Small intestine (tissue), 7 donors: Measurements from ENCODE around the gene IRS1. TPM values are rescaled to one million over a fixed set of nuclear protein-coding genes. Genes with fewer than 3 reads are reported as not detected.

Experiments used
- DNase-seq, 2 donors: peaks; one replicate each; pipeline versions ENCODE4 v3.0.0 to v3.0.0-alpha.2; 2013
- FAIRE-seq: peaks from 2 replicates; lab custom pipeline; 2012; peaks lifted over from hg19 to GRCh38; lab: Jason Lieb, UNC
- H3K27ac ChIP-seq, 3 donors: one replicate each; pipeline ENCODE4 v1.5.1; 2013; ENCODE audit warnings: low read length in 2 of 3, mild to moderate bottlenecking in 2 of 3, control low read depth in 1 of 3, inconsistent platforms in 1 of 3, low read depth in 1 of 3, moderate library complexity in 1 of 3
- H3K27me3 ChIP-seq, 3 donors: one replicate each; pipeline ENCODE4 v1.6.1; 2013; ENCODE audit warnings: low read length in 3 of 3, inconsistent platforms in 1 of 3; ENCODE audit not compliant: control insufficient read depth in 3 of 3, insufficient read depth in 3 of 3
- H3K36me3 ChIP-seq, 3 donors: one replicate each; pipeline ENCODE4 v1.6.1; 2013; ENCODE audit warnings: low read length in 3 of 3, inconsistent platforms in 1 of 3, low read depth in 1 of 3, mild to moderate bottlenecking in 1 of 3, moderate library complexity in 1 of 3; ENCODE audit not compliant: control insufficient read depth in 3 of 3, insufficient read depth in 2 of 3
- H3K4me1 ChIP-seq, 3 donors: one replicate each; pipeline ENCODE4 v1.6.1; 2013; ENCODE audit warnings: low read length in 2 of 3, inconsistent platforms in 1 of 3, low read depth in 1 of 3, mild to moderate bottlenecking in 1 of 3, moderate library complexity in 1 of 3; ENCODE audit not compliant: control insufficient read depth in 3 of 3, insufficient read depth in 2 of 3
- H3K4me3 ChIP-seq, 3 donors: one replicate each; pipeline ENCODE4 v1.5.1; 2013; ENCODE audit warnings: low read length in 3 of 3, control low read depth in 1 of 3, inconsistent platforms in 1 of 3, low read depth in 1 of 3, mild to moderate bottlenecking in 1 of 3, moderate library complexity in 1 of 3
- H3K9me3 ChIP-seq, 2 donors: one replicate each; pipeline ENCODE4 v1.6.1; 2013; ENCODE audit warnings: low read depth in 1 of 2, low read length in 1 of 2; ENCODE audit not compliant: control insufficient read depth in 2 of 2, insufficient read depth in 1 of 2
- WGBS, 3 donors: extraction: QIAGEN DNeasy Blood & Tissue Kit; methylation state at CpG; one replicate each; pipeline ENCODE4 v1.1.7; 2013; 5-methylcytosine and 5-hydroxymethylcytosine counted together
- polyA plus RNA-seq, 4 donors: library from polyadenylated mRNA; stranded (reverse) in 3 of 4; unstranded in 1 of 4; fragments of 200-250 nt in 3 of 4; fragments of 120-200 nt in 1 of 4; gene quantifications; one replicate each; pipeline versions ENCODE4 v1.2.1 to v1.2.3, GENCODE V29; 2013
- donor health status: healthy with polysubstance abuse.
- donor health status: control.
- donor health status: control.
- donor health status: Bipolar disorder and iron deficiency.
- donor health status: healthy.

Gene IRS1
- polyA plus RNA-seq, 4 donors, result 1.6 to 23.1 (median 5.2) TPM

- 90 to 98% (median 94%) methylated on average over 5 of the region's 5 CpGs for WGBS, 3 donors
- H3K27ac ChIP-seq, result no peak overlapping the region
Measured at GRCh38 chr2:226766352-226767055, 33.1 kb downstream of the IRS1 start.

GRCh38 chr2:226763320-226763719 lies 36.3 kb downstream of the IRS1 start:
- DNase-seq, result no peak
- Histone ChIP-seq H3K9me3 (no peaks in the 10 kb centered on the region), H3K4me3 (no peak overlapping the region), H3K36me3 (peaks cover 0 to 12% (median 0%) of the 10 kb centered on the region in 3 donors), H3K27ac (no peak overlapping the region), H3K4me1 (peaks cover 2 to 11% (median 11%) of the 10 kb centered on the region in 3 donors), H3K27me3 (no peaks in the 10 kb centered on the region)
- no peak for FAIRE-seq
- WGBS, 3 donors, result 83 to 95% (median 94%) methylated on average over 3 of the region's 3 CpGs

More at GRCh38 chr2:226766352-226767055, 33.1 kb downstream of the IRS1 start:
- FAIRE-seq (no peak), DNase-seq (no peak)
- no peak overlapping the region for H3K4me3 ChIP-seq
- H3K4me1 ChIP-seq, result peaks cover 4 to 8% (median 7%) of the 10 kb centered on the region in 3 donors
- no peaks in the 10 kb centered on the region for H3K27me3 ChIP-seq
- H3K9me3 ChIP-seq, result no peaks in the 10 kb centered on the region
- peaks cover 0 to 16% (median 0%) of the 10 kb centered on the region in 3 donors for H3K36me3 ChIP-seq

GRCh38 chr2:226761195-226761583 lies 38.4 kb downstream of the IRS1 start:
- Histone ChIP-seq H3K9me3 (no peaks in the 10 kb centered on the region), H3K4me1 (peaks cover 2 to 11% (median 11%) of the 10 kb centered on the region in 3 donors), H3K4me3 (no peak overlapping the region), H3K27me3 (no peaks in the 10 kb centered on the region), H3K36me3 (peaks cover 0 to 11% (median 0%) of the 10 kb centered on the region in 3 donors), H3K27ac (peak overlapping the region in 1 of 3 donors; percentile 36)
- WGBS, 3 donors, result 65 to 78% (median 68%) methylated on average over 2 of the region's 2 CpGs
- no peak for FAIRE-seq
- no peak for DNase-seq

- no peaks in the 10 kb centered on the region for H3K27me3 ChIP-seq
- FAIRE-seq (no peak), DNase-seq (peak; percentile 79 to 80)
- 61 to 70% (median 66%) methylated on average over 2 of the region's 2 CpGs for WGBS, 3 donors
- H3K36me3 ChIP-seq, result peaks cover 0 to 10% (median 0%) of the 10 kb centered on the region in 3 donors
- no peaks in the 10 kb centered on the region for H3K9me3 ChIP-seq
- H3K4me3 ChIP-seq, result no peak overlapping the region
- peaks cover 2 to 16% (median 13%) of the 10 kb centered on the region in 3 donors for H3K4me1 ChIP-seq
- peak overlapping the region in 1 of 3 donors; percentile 36 for H3K27ac ChIP-seq
Measured at GRCh38 chr2:226760412-226761194, 39.0 kb downstream of the IRS1 start.

GRCh38 chr2:226759768-226760167 lies 39.9 kb downstream of the IRS1 start:
- peak overlapping the region in 2 of 3 donors; percentile 3 to 22 for H3K27ac ChIP-seq
- H3K27me3 ChIP-seq, result no peaks in the 10 kb centered on the region
- WGBS, 3 donors, result 81 to 90% (median 86%) methylated on average over 9 of the region's 9 CpGs

GRCh38 chr2:226758921-226759640 lies 40.5 kb downstream of the IRS1 start:
- Histone ChIP-seq H3K4me3 (no peak overlapping the region), H3K27me3 (no peaks in the 10 kb centered on the region), H3K4me1 (peaks cover 2 to 24% (median 15%) of the 10 kb centered on the region in 3 donors), H3K36me3 (peaks cover 0 to 4% (median 0%) of the 10 kb centered on the region in 3 donors), H3K9me3 (no peaks in the 10 kb centered on the region), H3K27ac (peak overlapping the region in 1 of 3 donors; percentile 45)
- WGBS, 3 donors, result 57 to 83% (median 77%) methylated on average over 3 of the region's 3 CpGs
- no peak for DNase-seq
- FAIRE-seq, result no peak

More at GRCh38 chr2:226759768-226760167, 39.9 kb downstream of the IRS1 start:
- peaks cover 2 to 22% (median 15%) of the 10 kb centered on the region in 3 donors for H3K4me1 ChIP-seq
- FAIRE-seq, result no peak
- DNase-seq, result no peak
- peaks cover 0 to 10% (median 0%) of the 10 kb centered on the region in 3 donors for H3K36me3 ChIP-seq
- H3K9me3 ChIP-seq, result no peaks in the 10 kb centered on the region
- no peak overlapping the region for H3K4me3 ChIP-seq

- H3K27me3 ChIP-seq, result no peaks in the 10 kb centered on the region
- DNase-seq, result peak; percentile 40 to 64
- no peak for FAIRE-seq
Measured at GRCh38 chr2:226756131-226756530, 43.5 kb downstream of the IRS1 start.

GRCh38 chr2:226755631-226756030 lies 44.0 kb downstream of the IRS1 start:
- peak overlapping the region in 1 of 3 donors; percentile 51 for H3K27ac ChIP-seq
- H3K4me1 ChIP-seq, result peaks cover 2 to 37% (median 15%) of the 10 kb centered on the region in 3 donors
- H3K36me3 ChIP-seq, result peaks cover 0 to 5% (median 0%) of the 10 kb centered on the region in 3 donors
- no peaks in the 10 kb centered on the region for H3K9me3 ChIP-seq
- no peak for FAIRE-seq
- no peak overlapping the region for H3K4me3 ChIP-seq
- no peak for DNase-seq
- no peaks in the 10 kb centered on the region for H3K27me3 ChIP-seq
- WGBS, 3 donors, result 48 to 67% (median 61%) methylated on average over 1 of the region's 1 CpG

More at GRCh38 chr2:226756131-226756530, 43.5 kb downstream of the IRS1 start:
- H3K4me3 ChIP-seq, result no peak overlapping the region
- peaks cover 0 to 5% (median 0%) of the 10 kb centered on the region in 3 donors for H3K36me3 ChIP-seq
- WGBS, 3 donors, result 45 to 78% (median 66%) methylated on average over 2 of the region's 2 CpGs
- H3K27ac ChIP-seq, result peak overlapping the region in 2 of 3 donors; percentile 51 to 53
- H3K9me3 ChIP-seq, result no peaks in the 10 kb centered on the region
- peaks cover 2 to 38% (median 18%) of the 10 kb centered on the region in 3 donors for H3K4me1 ChIP-seq
